Stomach smooth muscle (tissue), 2 donors: ENCODE data around the gene DLG2.

Experiments
- H3K27ac ChIP-seq: one replicate; pipeline ENCODE4 v1.7.0; 2013; ENCODE audit warnings: mild to moderate bottlenecking, low read length, inconsistent platforms
- H3K27me3 ChIP-seq, 2 donors: one replicate each; pipeline ENCODE4 v1.7.0; 2013; ENCODE audit warnings: low read length in 2 of 2; ENCODE audit not compliant: insufficient read depth in 2 of 2, control insufficient read depth in 1 of 2
- H3K36me3 ChIP-seq, 2 donors: one replicate each; pipeline ENCODE4 v1.7.0; 2013; ENCODE audit warnings: low read length in 2 of 2; ENCODE audit not compliant: control insufficient read depth in 2 of 2, insufficient read depth in 2 of 2
- H3K4me1 ChIP-seq: one replicate; pipeline ENCODE4 v1.7.0; 2013; ENCODE audit warnings: low read length; ENCODE audit not compliant: control insufficient read depth, insufficient read depth
- H3K4me3 ChIP-seq, 2 donors: one replicate each; pipeline ENCODE4 v1.7.0; 2013; ENCODE audit warnings: low read length in 2 of 2
- H3K9ac ChIP-seq, 2 donors: one replicate each; pipeline ENCODE4 v1.7.0; 2013; ENCODE audit warnings: low read length in 2 of 2, mild to moderate bottlenecking in 1 of 2
- H3K9me3 ChIP-seq, 2 donors: one replicate each; pipeline ENCODE4 v1.7.0; 2013; ENCODE audit warnings: low read length in 2 of 2; ENCODE audit not compliant: control insufficient read depth in 2 of 2
- donor health status: healthy.
- donor health status: Pancreatic carcinoma.

The DLG2 gene

GRCh38 chr11:84295815-84296214 is 1331.3 kb downstream of the DLG2 start:
- no peaks in the 10 kb centered on the region for H3K36me3 ChIP-seq
- H3K4me1 ChIP-seq = no peaks in the 10 kb centered on the region
- H3K27ac ChIP-seq = no peak overlapping the region
- H3K27me3 ChIP-seq = no peaks in the 10 kb centered on the region
- no peak overlapping the region for H3K9ac ChIP-seq
- H3K4me3 ChIP-seq = no peak overlapping the region
- no peaks in the 10 kb centered on the region for H3K9me3 ChIP-seq

- H3K27me3 ChIP-seq = no peaks in the 10 kb centered on the region
- H3K9ac ChIP-seq = no peak overlapping the region
- no peak overlapping the region for H3K4me3 ChIP-seq
- no peaks in the 10 kb centered on the region for H3K9me3 ChIP-seq
- H3K36me3 ChIP-seq = no peaks in the 10 kb centered on the region
- no peak overlapping the region for H3K27ac ChIP-seq
- no peaks in the 10 kb centered on the region for H3K4me1 ChIP-seq
These were observed 1334.2 kb downstream of the DLG2 start for GRCh38 chr11:84292955-84293354.

- H3K27ac ChIP-seq = no peak overlapping the region
- no peak overlapping the region for H3K4me3 ChIP-seq
- H3K9ac ChIP-seq = no peak overlapping the region
- no peaks in the 10 kb centered on the region for H3K4me1 ChIP-seq
- H3K27me3 ChIP-seq = no peaks in the 10 kb centered on the region
- H3K9me3 ChIP-seq = no peaks in the 10 kb centered on the region
- no peaks in the 10 kb centered on the region for H3K36me3 ChIP-seq
These were observed 1335.1 kb downstream of the DLG2 start for GRCh38 chr11:84292006-84292405.

GRCh38 chr11:84290647-84291046 is 1336.5 kb downstream of the DLG2 start:
- H3K9me3 ChIP-seq = no peaks in the 10 kb centered on the region
- H3K27ac ChIP-seq = no peak overlapping the region
- H3K9ac ChIP-seq = no peak overlapping the region
- H3K4me1 ChIP-seq = no peaks in the 10 kb centered on the region
- H3K27me3 ChIP-seq = no peaks in the 10 kb centered on the region
- H3K36me3 ChIP-seq = no peaks in the 10 kb centered on the region
- H3K4me3 ChIP-seq = no peak overlapping the region

GRCh38 chr11:84289381-84289906 is 1337.7 kb downstream of the DLG2 start:
- H3K9me3 ChIP-seq = no peaks in the 10 kb centered on the region
- no peaks in the 10 kb centered on the region for H3K4me1 ChIP-seq
- H3K36me3 ChIP-seq = no peaks in the 10 kb centered on the region
- H3K4me3 ChIP-seq = no peak overlapping the region
- no peaks in the 10 kb centered on the region for H3K27me3 ChIP-seq
- no peak overlapping the region for H3K27ac ChIP-seq
- no peak overlapping the region for H3K9ac ChIP-seq

GRCh38 chr11:84273541-84273940 is 1353.6 kb downstream of the DLG2 start:
- H3K27ac ChIP-seq = no peak overlapping the region

GRCh38 chr11:84270466-84270865 is 1356.7 kb downstream of the DLG2 start:
- Histone ChIP-seq H3K4me3 (no peak overlapping the region), H3K4me1 (no peaks in the 10 kb centered on the region), H3K36me3 (no peaks in the 10 kb centered on the region), H3K9ac (no peak overlapping the region), H3K9me3 (no peaks in the 10 kb centered on the region), H3K27me3 (no peaks in the 10 kb centered on the region), H3K27ac (no peak overlapping the region)

More at GRCh38 chr11:84273541-84273940, 1353.6 kb downstream of the DLG2 start:
- Histone ChIP-seq H3K27me3 (no peaks in the 10 kb centered on the region), H3K36me3 (no peaks in the 10 kb centered on the region), H3K4me1 (no peaks in the 10 kb centered on the region), H3K9me3 (no peaks in the 10 kb centered on the region), H3K9ac (no peak overlapping the region), H3K4me3 (no peak overlapping the region)

- no peaks in the 10 kb centered on the region for H3K27me3 ChIP-seq
- H3K4me1 ChIP-seq = no peaks in the 10 kb centered on the region
- H3K4me3 ChIP-seq = peak overlapping the region; percentile 35 to 38
- no peaks in the 10 kb centered on the region for H3K36me3 ChIP-seq
- H3K27ac ChIP-seq = no peak overlapping the region
- no peaks in the 10 kb centered on the region for H3K9me3 ChIP-seq
- no peak overlapping the region for H3K9ac ChIP-seq
These were observed 1363.1 kb downstream of the DLG2 start for GRCh38 chr11:84264066-84264465.

- no peak overlapping the region for H3K4me3 ChIP-seq
- no peaks in the 10 kb centered on the region for H3K4me1 ChIP-seq
- H3K9ac ChIP-seq = no peak overlapping the region
- H3K36me3 ChIP-seq = no peaks in the 10 kb centered on the region
- H3K27ac ChIP-seq = no peak overlapping the region
- H3K9me3 ChIP-seq = no peaks in the 10 kb centered on the region
- no peaks in the 10 kb centered on the region for H3K27me3 ChIP-seq
These were observed 1365.4 kb downstream of the DLG2 start for GRCh38 chr11:84261707-84262106.

- H3K4me3 ChIP-seq = no peak overlapping the region
- H3K9ac ChIP-seq = no peak overlapping the region
- no peaks in the 10 kb centered on the region for H3K36me3 ChIP-seq
- no peaks in the 10 kb centered on the region for H3K4me1 ChIP-seq
- H3K27me3 ChIP-seq = no peaks in the 10 kb centered on the region
- no peaks in the 10 kb centered on the region for H3K9me3 ChIP-seq
- H3K27ac ChIP-seq = no peak overlapping the region
These were observed 1366.3 kb downstream of the DLG2 start for GRCh38 chr11:84260862-84261261.

- Histone ChIP-seq H3K36me3 (no peaks in the 10 kb centered on the region), H3K27me3 (no peaks in the 10 kb centered on the region), H3K4me3 (no peak overlapping the region), H3K4me1 (no peaks in the 10 kb centered on the region), H3K9me3 (no peaks in the 10 kb centered on the region), H3K9ac (no peak overlapping the region), H3K27ac (no peak overlapping the region)
These were observed 1370.5 kb downstream of the DLG2 start for GRCh38 chr11:84256618-84257017.
